H9 (cell line): ENCODE data around the gene NR4A2. TPM values are rescaled to one million over a fixed set of nuclear protein-coding genes. Genes with fewer than 3 reads are reported as not detected.

Source experiments
- DNase-seq: peaks from one replicate; pipeline ENCODE4 v3.0.0-alpha.2; 2017
- H2AFZ ChIP-seq: one replicate; pipeline ENCODE4 v1.6.1; 2013; ENCODE audit warnings: mild to moderate bottlenecking, low read length, control low read depth, moderate library complexity
- H2AK5ac ChIP-seq: 2 replicates; pipeline ENCODE4 v1.6.1; 2013; ENCODE audit warnings: low read length, control low read depth, mixed read lengths; ENCODE audit not compliant: insufficient read length
- H2BK120ac ChIP-seq: one replicate; pipeline ENCODE4 v1.6.1; 2013; ENCODE audit warnings: low read depth, mild to moderate bottlenecking, low read length, control low read depth, inconsistent platforms; ENCODE audit not compliant: poor library complexity, severe bottlenecking
- H2BK12ac ChIP-seq: 2 replicates; pipeline ENCODE4 v1.6.1; 2013; ENCODE audit warnings: low read length, control low read depth, mixed read lengths, low read depth; ENCODE audit not compliant: insufficient read length
- H2BK15ac ChIP-seq: 2 replicates; pipeline ENCODE4 v1.6.1; 2013; ENCODE audit warnings: low read depth, low read length, control low read depth
- H2BK20ac ChIP-seq: one replicate; pipeline ENCODE4 v1.6.1; 2013; ENCODE audit warnings: low read depth, mild to moderate bottlenecking, low read length, control low read depth, inconsistent platforms; ENCODE audit not compliant: poor library complexity, severe bottlenecking
- H2BK5ac ChIP-seq: 2 replicates; pipeline ENCODE4 v1.6.1; 2013; ENCODE audit warnings: low read length, control low read depth, mixed read lengths; ENCODE audit not compliant: insufficient read length
- H3K14ac ChIP-seq: 2 replicates; pipeline ENCODE4 v1.6.1; 2013; ENCODE audit warnings: low read length, control low read depth; ENCODE audit not compliant: insufficient read depth
- H3K18ac ChIP-seq: 2 replicates; pipeline ENCODE4 v1.6.1; 2013; ENCODE audit warnings: low read depth, mild to moderate bottlenecking, mixed read lengths, low read length, control low read depth; ENCODE audit not compliant: insufficient read length
- H3K23ac ChIP-seq: 2 replicates; pipeline ENCODE4 v1.6.1; 2013; ENCODE audit warnings: low read length, control low read depth, mixed read lengths, low read depth; ENCODE audit not compliant: insufficient read length
- H3K23me2 ChIP-seq: 2 replicates; pipeline ENCODE4 v1.6.1; 2013; ENCODE audit warnings: low read depth, mild to moderate bottlenecking, mixed read lengths, low read length, control low read depth; ENCODE audit not compliant: insufficient read length, poor library complexity, severe bottlenecking
- H3K27ac ChIP-seq: 2 replicates; pipeline ENCODE4 v1.5.1; 2013; ENCODE audit warnings: low read length, control low read depth, mixed read lengths, low read depth; ENCODE audit not compliant: insufficient read length
- H3K27me3 ChIP-seq: 2 replicates; pipeline ENCODE4 v1.6.1; 2013; ENCODE audit warnings: low read length, control low read depth, inconsistent platforms; ENCODE audit not compliant: insufficient read depth
- H3K4ac ChIP-seq: 2 replicates; pipeline ENCODE4 v1.6.1; 2013; ENCODE audit warnings: low read depth, mild to moderate bottlenecking, control low read depth, inconsistent platforms, low read length, moderate library complexity
- H3K4me1 ChIP-seq: 2 replicates; pipeline ENCODE4 v1.6.1; 2013; ENCODE audit warnings: low read length, control low read depth, inconsistent platforms; ENCODE audit not compliant: insufficient read depth
- H3K4me2 ChIP-seq: 2 replicates; pipeline ENCODE4 v1.6.1; 2013; ENCODE audit warnings: low read length, control low read depth, mixed read lengths; ENCODE audit not compliant: insufficient read length, insufficient read depth
- H3K56ac ChIP-seq: 2 replicates; pipeline ENCODE4 v1.6.1; 2013; ENCODE audit warnings: low read depth, mild to moderate bottlenecking, mixed read lengths, low read length, control low read depth; ENCODE audit not compliant: insufficient read length
- H3K79me1 ChIP-seq: 2 replicates; pipeline ENCODE4 v1.6.1; 2013; ENCODE audit warnings: low read depth, mild to moderate bottlenecking, moderate library complexity, low read length, control low read depth, inconsistent platforms; ENCODE audit not compliant: insufficient read depth, poor library complexity, severe bottlenecking
- H3K79me2 ChIP-seq: 2 replicates; pipeline ENCODE4 v1.6.1; 2013; ENCODE audit warnings: low read length, control low read depth, inconsistent platforms; ENCODE audit not compliant: insufficient read depth
- H3K9ac ChIP-seq: 2 replicates; pipeline ENCODE4 v1.6.1; 2013; ENCODE audit warnings: low read length, control low read depth, mixed read lengths; ENCODE audit not compliant: insufficient read length; ENCODE audit errors: extremely low read depth
- H3K9me3 ChIP-seq: one replicate; pipeline ENCODE4 v1.6.1; 2013; ENCODE audit warnings: low read depth, low read length, inconsistent platforms; ENCODE audit not compliant: control insufficient read depth
- H3T11ph ChIP-seq: one replicate; pipeline ENCODE4 v1.6.1; 2013; ENCODE audit warnings: mild to moderate bottlenecking, low read length, control low read depth, inconsistent platforms
- H4K20me1 ChIP-seq: one replicate; pipeline ENCODE4 v1.6.1; 2013; ENCODE audit not compliant: control insufficient read depth, insufficient read length, insufficient read depth
- H4K5ac ChIP-seq: 2 replicates; pipeline ENCODE4 v1.6.1; 2013; ENCODE audit warnings: low read depth, mild to moderate bottlenecking, mixed read lengths, low read length, control low read depth; ENCODE audit not compliant: insufficient read length
- H4K8ac ChIP-seq: replicated peaks from 2 replicates; pipeline ENCODE4 v1.6.1; 2013; ENCODE audit warnings: low read length, control low read depth, mixed read lengths, low read depth; ENCODE audit not compliant: insufficient read length
- H4K91ac ChIP-seq: 2 replicates; pipeline ENCODE4 v1.6.1; 2013; ENCODE audit warnings: low read depth, mild to moderate bottlenecking, moderate library complexity, mixed read lengths, low read length, control low read depth; ENCODE audit not compliant: insufficient read length
- H3K27ac Mint-ChIP-seq, 3 experiments: 2 replicates in 2 of 3; 3 replicates in 1 of 3; pipeline ENCODE4 v1.8.0; 2020 to 2021; ENCODE audit warnings: mixed read lengths in 3 of 3, mild to moderate bottlenecking in 1 of 3, moderate library complexity in 1 of 3
- H3K27me3 Mint-ChIP-seq: 2 replicates; pipeline ENCODE4 v1.8.0; 2021; ENCODE audit warnings: low read depth, mild to moderate bottlenecking, moderate library complexity, mixed read lengths
- H3K36me3 Mint-ChIP-seq, 3 experiments: 2 replicates in 2 of 3; 3 replicates in 1 of 3; pipeline ENCODE4 v1.8.0; 2020 to 2021; ENCODE audit warnings: low read depth in 3 of 3, mixed read lengths in 3 of 3; ENCODE audit not compliant: insufficient read depth in 1 of 3
- H3K4me1 Mint-ChIP-seq, 2 experiments: 2 replicates each; pipeline ENCODE4 v1.8.0; 2020; ENCODE audit warnings: mixed read lengths in 2 of 2
- H3K4me3 Mint-ChIP-seq, 2 experiments: 2 replicates in 1 of 2; 3 replicates in 1 of 2; pipeline ENCODE4 v1.8.0; 2020 to 2021; ENCODE audit warnings: mild to moderate bottlenecking in 2 of 2, mixed read lengths in 2 of 2, moderate library complexity in 1 of 2
- H3K9me3 Mint-ChIP-seq, 2 experiments: 2 replicates in 1 of 2; 3 replicates in 1 of 2; pipeline ENCODE4 v1.8.0; 2020; ENCODE audit warnings: mild to moderate bottlenecking in 2 of 2, mixed read lengths in 2 of 2, moderate library complexity in 1 of 2
- CTCF ChIP-seq: fragments of 200-600 bp; sonication (generic); conservative IDR thresholded peaks from 3 replicates; pipeline ENCODE4 v1.8.0; 2021; ENCODE audit warnings: antibody characterized with exemption, mild to moderate bottlenecking
- WGBS: extraction: QIAGEN DNeasy Blood & Tissue Kit; methylation state at CpG from one replicate; pipeline ENCODE4 v1.1.7; 2013; ENCODE audit warnings: missing lambda C conversion rate, low lambda C conversion rate, mixed read lengths; ENCODE audit not compliant: insufficient read length; ENCODE audit errors: extremely low coverage; 5-methylcytosine and 5-hydroxymethylcytosine counted together
- total RNA-seq: library from RNA; stranded (reverse); gene quantifications from 2 replicates; pipeline ENCODE4 v1.2.1, GENCODE V29; 2021

Gene NR4A2
- total RNA-seq, 1 experiment from 2014 or later = 2.0 TPM

GRCh38 chr2:156334496-156335478 lies 2.3 kb upstream of the NR4A2 start:
- H3K23ac ChIP-seq = no peak overlapping the region
- H4K20me1 ChIP-seq = no peaks in the 10 kb centered on the region
- no peak overlapping the region for H3T11ph ChIP-seq
- no peaks in the 10 kb centered on the region; the same call in none of the 2 replicates for H3K4me1 ChIP-seq
- H2AK5ac ChIP-seq = no peak overlapping the region
- H2BK15ac ChIP-seq = no peak overlapping the region
- H3K4me2 ChIP-seq = peak overlapping the region; percentile 98
- Mint-ChIP-seq H3K27me3 (peaks cover 27% of the 10 kb centered on the region), H3K9me3 (no peaks in the 10 kb centered on the region; a peak in 1 of 5 replicates), H3K27ac (peak overlapping the region; percentile 40 to 90 (median 66); a peak in 2 of 7 replicates), H3K4me1 (peaks cover 34 to 43% of the 10 kb centered on the region in 2 experiments), H3K36me3 (peaks cover 0 to 2% (median 0%) of the 10 kb centered on the region in 3 experiments; a peak in 2 of 7 replicates), H3K4me3 (peak overlapping the region; percentile 87 to 93)
- no peak overlapping the region for H4K91ac ChIP-seq
- no peak overlapping the region for H3K9ac ChIP-seq
- no peaks in the 10 kb centered on the region for H3K9me3 ChIP-seq
- no peaks in the 10 kb centered on the region for H3K79me2 ChIP-seq
- no peak overlapping the region for H2BK12ac ChIP-seq
- no CpG with 5 or more reads among the region's 40 CpGs for WGBS
- peaks cover 20% of the 10 kb centered on the region for H3K27me3 ChIP-seq
- no peak overlapping the region for H2BK20ac ChIP-seq
- no peaks in the 10 kb centered on the region for H3K79me1 ChIP-seq
- H4K5ac ChIP-seq = no peak overlapping the region
- H3K23me2 ChIP-seq = peaks cover 33% of the 10 kb centered on the region
- peak; percentile 76 for DNase-seq
- no peak overlapping the region for H4K8ac ChIP-seq
- H3K27ac ChIP-seq = no peak overlapping the region
- no peak overlapping the region for H3K56ac ChIP-seq
- no peak overlapping the region for H3K18ac ChIP-seq
- no peak; the same call in 2 of the 3 replicates for TF ChIP-seq CTCF
- H3K4ac ChIP-seq = no peak overlapping the region
- no peak overlapping the region for H2BK120ac ChIP-seq
- H2AFZ ChIP-seq = no peak overlapping the region
- no peak overlapping the region for H3K14ac ChIP-seq
- H2BK5ac ChIP-seq = no peak overlapping the region
